Dermis microvascular lymphatic vessel endothelial cell (primary cell): Measurements from ENCODE around the gene CDH16. TPM values are rescaled to one million over a fixed set of nuclear protein-coding genes. Genes with fewer than 3 reads are reported as not detected.

Experiments used
- DNase-seq, 2 donors: peaks; one replicate each; pipeline versions ENCODE4 v3.0.0 to v3.0.0-alpha.2; 2010; ENCODE audit warnings: low read depth in 2 of 2
- total RNA-seq: library from RNA; depleted of rRNA; stranded (reverse); fragments of >200 nt; gene quantifications from 2 replicates; pipeline ENCODE4 v1.2.1, GENCODE V29; 2014

CDH16 gene
- total RNA-seq, 1 donor from 2014 or later: not detected

DNA sequence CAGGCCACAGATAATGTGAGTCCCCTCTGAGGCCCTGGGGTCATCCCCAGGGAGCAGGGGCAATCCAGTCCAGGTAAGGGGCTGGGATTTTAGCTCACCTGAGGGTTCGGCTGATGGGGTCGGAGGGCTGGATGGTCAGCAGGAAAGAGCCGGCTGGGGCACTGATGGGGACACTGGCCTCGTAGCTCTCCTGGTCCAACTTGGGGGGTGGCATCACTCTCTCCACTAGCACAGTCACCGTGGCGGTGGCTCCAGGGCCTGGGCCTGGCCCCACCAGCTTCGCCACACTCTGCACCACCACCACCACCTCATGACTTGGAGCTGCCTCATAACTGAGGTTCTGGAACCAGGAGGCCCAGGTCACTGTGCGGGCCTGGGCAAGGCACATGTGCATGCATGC lies 6.9 kb downstream of the CDH16 start:
- no peak for DNase-seq

GRCh38 chr16:66911112-66911511 lies 7.6 kb downstream of the CDH16 start:
- no peak for DNase-seq

- no peak for DNase-seq
Measured at GRCh38 chr16:66910175-66910940, 8.3 kb downstream of the CDH16 start.

DNA sequence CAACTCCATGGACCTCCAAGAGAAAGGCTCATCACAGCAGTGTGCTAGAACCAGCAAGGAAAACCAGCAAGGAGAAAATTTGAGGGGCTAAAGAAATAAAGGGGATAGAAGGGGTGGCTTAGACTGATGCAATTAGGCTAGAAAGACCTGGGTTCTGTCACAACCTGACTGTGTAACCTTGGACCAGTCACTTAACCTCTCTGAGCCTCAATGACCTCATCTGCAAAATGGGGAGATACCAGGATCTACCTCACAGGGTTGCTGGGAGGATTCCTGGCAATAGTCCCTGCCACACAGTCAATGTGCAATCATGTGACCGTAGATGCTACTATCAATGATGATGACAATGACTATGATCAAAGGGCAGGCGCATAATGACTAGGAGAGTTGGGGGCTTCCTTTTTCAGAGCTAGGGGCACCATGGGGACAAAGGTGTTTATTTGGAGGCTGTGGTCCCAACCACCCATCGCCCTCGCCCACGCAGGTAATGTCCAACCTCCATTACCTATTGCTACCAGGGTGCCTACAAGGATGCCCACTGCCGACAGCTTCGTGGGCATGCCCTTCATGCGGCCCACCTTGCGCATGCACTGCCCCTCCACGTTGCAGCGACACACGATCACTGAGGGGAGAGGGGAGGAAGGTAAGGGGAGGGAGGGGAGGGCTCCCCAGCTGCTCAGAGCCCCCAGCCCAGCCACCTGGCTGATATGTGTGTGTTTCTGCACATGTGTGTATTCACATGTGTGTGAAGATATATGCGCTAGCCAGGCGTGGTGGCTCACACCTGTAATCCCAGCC lies 9.7 kb downstream of the CDH16 start:
- no peak for DNase-seq

GRCh38 chr16:66908116-66908515 lies 10.6 kb downstream of the CDH16 start:
- DNase-seq: no peak

DNA sequence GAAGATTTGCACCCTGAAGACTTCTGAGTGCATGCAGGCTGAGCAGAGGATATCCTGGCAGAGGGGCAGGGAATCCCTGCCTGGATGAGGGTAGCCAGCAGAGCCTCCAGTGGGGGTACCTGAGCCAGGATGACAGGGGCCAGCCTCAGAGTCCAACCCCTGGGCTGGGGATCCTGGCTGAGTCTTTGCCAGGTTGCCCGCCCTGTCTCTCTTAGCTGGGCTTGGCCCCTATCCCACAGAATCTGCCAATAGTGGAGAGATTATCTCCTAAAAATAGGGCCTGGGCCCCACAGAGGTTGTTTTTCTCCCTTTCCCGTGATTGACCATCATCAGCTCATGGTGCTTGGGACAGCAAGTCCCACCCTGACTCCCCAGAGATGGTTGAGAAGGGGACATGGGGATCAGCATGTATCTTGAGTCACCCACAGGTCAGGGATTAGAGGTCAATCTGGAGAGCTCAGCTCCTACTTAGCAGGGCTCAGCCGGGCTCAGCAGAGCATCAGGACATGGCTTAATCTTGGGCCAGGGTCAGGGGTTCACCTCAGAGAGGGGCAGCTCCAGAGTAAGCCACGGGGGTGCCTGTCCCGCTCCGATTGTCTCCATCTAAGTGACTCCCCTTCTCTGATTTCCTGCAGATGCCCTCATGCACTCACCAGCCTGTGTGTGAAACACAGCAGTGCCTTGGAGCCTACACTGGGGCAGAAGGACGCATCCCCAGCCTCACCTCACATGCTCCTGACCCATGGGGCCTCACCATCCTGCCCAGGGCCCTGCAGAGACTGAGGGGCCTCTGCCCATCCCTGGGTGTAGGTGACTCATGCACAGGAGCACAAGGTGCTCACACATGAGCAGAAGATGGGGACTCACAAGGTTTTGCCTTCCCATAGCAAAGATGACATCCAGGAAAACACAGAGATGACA lies 11.5 kb downstream of the CDH16 start:
- DNase-seq: no peak

- DNase-seq: no peak
Measured at GRCh38 chr16:66905633-66906539, 12.8 kb downstream of the CDH16 start.

GRCh38 chr16:66904846-66905632 lies 13.6 kb downstream of the CDH16 start:
- DNase-seq: no peak

DNA sequence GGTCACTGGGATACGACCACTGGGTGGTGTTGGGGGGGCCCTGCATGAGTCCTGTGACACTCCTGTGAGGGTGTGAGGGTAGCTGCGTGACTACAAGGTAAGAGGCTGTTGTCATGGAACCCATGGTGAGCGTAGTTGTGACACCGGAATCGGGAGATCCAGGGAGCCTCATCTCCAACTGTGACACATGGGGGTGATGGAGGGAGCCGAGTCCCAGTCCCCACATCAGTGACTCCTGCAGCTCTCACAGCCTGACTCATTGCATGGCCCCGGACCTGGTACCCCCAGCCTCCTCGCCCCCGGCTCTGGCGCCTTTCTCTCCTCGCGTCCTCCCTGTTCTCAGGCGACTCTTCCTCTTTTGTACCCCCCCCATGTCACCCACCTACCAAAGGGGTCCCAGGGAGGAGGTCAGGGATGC lies 14.2 kb downstream of the CDH16 start:
- DNase-seq: no peak

DNA sequence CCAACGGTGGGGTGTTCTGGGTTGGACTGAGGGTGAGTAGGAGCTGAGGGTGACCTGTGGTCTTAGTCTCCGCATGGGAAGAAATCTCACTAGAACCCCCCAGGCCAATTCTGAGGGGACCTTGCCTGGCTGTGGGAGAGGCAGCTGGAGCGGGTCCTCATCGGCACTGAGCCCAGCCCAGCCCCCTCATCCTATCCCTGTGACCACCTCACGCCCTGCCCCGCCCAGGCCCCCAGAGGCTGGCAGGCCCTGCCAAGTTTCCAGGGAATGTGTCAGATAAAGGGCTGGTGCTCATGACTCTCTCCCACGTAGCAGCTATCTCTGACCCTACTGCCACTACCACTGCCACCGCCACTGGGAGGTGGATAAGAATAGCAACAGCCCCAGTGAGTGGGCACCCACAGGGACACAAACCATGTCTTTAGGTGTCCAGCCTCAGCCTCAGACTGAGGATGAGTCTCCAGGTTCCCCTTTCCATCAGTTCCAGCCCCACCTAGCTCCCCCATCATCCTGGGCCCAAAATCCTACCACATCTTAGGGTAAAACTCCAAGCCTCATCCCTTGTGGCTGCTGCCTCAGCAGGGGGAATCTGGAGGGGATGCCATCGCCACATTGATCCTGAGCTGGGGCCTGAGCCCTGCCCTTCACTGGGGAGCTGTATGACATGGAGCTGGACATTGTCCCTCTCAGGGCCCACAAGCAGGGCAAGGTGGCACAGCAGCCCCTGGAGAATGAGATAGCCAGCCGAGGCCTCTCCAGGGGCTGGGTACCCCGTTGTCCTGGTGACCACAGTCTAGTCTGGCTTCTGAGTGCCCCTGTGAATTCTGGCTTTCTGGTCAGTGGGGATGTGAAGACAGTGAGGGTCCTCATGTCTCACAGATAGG lies 14.9 kb downstream of the CDH16 start:
- DNase-seq: no peak

GRCh38 chr16:66902648-66903543 lies 15.8 kb downstream of the CDH16 start:
- no peak for DNase-seq

GRCh38 chr16:66901626-66902025 lies 17.1 kb downstream of the CDH16 start:
- no peak for DNase-seq

- DNase-seq: no peak
Measured at GRCh38 chr16:66900721-66901441, 17.8 kb downstream of the CDH16 start.

GRCh38 chr16:66899945-66900710 lies 18.6 kb downstream of the CDH16 start:
- peak in 1 of 2 donors; percentile 61 for DNase-seq

DNA sequence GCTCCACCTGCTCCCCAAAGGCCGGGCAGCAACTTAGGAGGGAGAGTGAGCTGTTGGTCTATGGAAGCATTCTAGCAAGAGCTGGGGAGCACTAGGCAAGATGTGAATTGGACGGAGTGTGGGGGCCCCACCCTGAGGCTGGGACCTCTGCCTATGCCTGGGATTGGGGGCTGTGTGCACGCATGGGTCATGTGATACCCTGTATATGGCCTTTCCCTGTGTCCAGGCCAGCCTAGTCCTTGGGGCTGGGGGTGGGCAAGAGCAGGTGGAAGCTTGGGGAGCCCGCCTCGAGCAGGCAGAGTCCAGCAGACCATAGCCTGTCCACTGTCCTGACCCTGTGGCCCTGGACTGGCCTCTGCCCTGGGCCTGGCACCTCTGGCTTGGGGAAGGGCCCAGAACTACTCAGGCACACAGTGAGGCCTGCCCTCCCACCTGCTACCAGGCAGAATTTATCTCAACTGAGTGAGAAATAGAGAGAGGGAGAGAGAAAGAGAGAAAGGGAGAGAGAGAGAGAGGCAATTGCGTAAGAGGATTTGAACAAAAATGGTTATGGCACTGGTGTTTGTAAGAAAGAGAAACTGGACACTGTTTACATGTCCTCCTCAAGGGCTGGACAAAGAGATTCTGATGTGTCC lies 19.3 kb downstream of the CDH16 start:
- no peak for DNase-seq

DNA sequence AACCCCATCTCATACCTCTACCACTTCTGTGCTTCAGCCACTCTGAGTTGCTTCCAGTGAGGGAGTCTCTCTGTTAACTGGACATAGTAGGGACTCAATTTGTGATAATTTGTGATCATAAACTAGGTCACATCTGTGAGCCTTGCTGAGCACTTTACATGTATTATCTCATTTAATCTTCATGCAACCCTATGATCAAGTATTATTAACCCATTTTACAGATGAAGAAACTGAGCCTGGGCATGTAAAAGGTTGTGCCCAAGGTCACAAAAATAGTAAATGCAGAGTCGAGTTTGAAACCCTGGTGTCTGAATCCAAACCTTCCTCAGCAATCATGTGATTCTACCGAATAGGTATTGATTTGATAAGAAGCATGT lies 19.8 kb downstream of the CDH16 start:
- DNase-seq: no peak
